Astrocyte (in vitro differentiated cells and primary cell): Measurements from ENCODE around the gene NOXO1.

Experiments
- EZH2 ChIP-seq: IDR thresholded peaks from 2 replicates; pipeline ENCODE4 v1.6.1; 2012; ENCODE audit warnings: mild to moderate bottlenecking, low read length, inconsistent platforms; ENCODE audit not compliant: insufficient read depth
- TF ChIP-seq, protein P1 (sequence below): IDR thresholded peaks from 2 replicates; pipeline ENCODE4 v1.5.1; 2011; ENCODE audit warnings: low read depth, mild to moderate bottlenecking, inconsistent platforms, low read length, moderate library complexity; ENCODE audit not compliant: insufficient read depth

DNA sequence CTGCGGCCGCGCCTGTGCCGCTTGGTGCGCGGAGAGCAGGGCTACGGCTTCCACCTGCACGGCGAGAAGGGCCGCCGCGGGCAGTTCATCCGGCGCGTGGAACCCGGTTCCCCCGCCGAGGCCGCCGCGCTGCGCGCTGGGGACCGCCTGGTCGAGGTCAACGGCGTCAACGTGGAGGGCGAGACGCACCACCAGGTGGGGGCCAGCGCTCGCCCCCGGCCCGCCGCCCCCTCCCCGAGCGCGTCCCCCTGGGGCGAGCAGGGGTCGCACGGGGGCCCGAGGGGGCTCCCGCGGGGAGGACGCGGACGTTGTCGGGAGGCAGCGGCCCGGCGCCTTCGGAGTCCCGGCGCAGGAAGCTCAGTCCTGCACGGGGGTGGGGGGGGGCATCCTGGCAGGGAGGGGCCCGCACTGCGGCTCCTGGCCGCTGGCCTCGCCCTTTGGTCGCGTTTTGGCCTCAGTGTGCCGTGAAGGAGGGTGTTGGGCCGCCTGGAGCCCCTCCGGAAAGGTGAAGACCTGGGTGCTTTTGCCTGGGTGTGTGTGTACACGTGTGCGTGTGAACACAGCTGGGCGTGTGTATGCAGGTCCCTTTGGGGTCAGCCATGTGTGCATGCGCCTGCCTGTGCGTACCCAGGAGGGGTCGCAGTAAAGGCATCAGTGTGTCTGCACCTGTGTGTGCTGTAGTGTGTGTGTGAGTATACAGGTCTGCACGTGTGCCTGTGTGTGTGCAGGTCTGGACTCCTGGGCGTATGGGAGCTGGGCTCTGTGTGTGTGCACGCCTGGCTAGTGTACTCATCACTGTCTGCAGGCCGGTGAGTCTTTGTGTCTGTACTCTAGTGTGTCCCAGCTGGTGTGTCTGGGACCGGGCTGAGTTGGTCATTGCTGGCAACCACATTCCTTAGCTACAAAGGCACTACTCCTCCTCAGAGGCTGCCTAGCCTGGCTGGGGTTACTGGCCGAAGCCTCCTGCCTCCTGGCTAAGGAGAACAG, 46.0 kb upstream of the NOXO1 start:
- TF ChIP-seq, protein P1, sequence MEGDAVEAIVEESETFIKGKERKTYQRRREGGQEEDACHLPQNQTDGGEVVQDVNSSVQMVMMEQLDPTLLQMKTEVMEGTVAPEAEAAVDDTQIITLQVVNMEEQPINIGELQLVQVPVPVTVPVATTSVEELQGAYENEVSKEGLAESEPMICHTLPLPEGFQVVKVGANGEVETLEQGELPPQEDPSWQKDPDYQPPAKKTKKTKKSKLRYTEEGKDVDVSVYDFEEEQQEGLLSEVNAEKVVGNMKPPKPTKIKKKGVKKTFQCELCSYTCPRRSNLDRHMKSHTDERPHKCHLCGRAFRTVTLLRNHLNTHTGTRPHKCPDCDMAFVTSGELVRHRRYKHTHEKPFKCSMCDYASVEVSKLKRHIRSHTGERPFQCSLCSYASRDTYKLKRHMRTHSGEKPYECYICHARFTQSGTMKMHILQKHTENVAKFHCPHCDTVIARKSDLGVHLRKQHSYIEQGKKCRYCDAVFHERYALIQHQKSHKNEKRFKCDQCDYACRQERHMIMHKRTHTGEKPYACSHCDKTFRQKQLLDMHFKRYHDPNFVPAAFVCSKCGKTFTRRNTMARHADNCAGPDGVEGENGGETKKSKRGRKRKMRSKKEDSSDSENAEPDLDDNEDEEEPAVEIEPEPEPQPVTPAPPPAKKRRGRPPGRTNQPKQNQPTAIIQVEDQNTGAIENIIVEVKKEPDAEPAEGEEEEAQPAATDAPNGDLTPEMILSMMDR, result no peak
- no peak for TF ChIP-seq EZH2
